Dermis microvascular lymphatic vessel endothelial cell (primary cell): Measurements from ENCODE around the gene HDAC4. TPM values are rescaled to one million over a fixed set of nuclear protein-coding genes. Genes with fewer than 3 reads are reported as not detected.
A peak's percentile ranks its signal among the peaks of the same experiment; 100 is the strongest.

Source experiments
- DNase-seq, 2 donors: peaks; one replicate each; pipeline versions ENCODE4 v3.0.0 to v3.0.0-alpha.2; 2010; ENCODE audit warnings: low read depth in 2 of 2
- total RNA-seq: library from RNA; depleted of rRNA; stranded (reverse); fragments of >200 nt; gene quantifications from 2 replicates; pipeline ENCODE4 v1.2.1, GENCODE V29; 2014

Gene HDAC4
- total RNA-seq, 1 donor from 2014 or later: 10.4 TPM

- DNase-seq: no peak
Observed at GRCh38 chr2:239018271-239019182, 382.3 kb downstream of the HDAC4 start.

GRCh38 chr2:239017491-239018098 lies 383.2 kb downstream of the HDAC4 start:
- no peak for DNase-seq

GRCh38 chr2:239015901-239016675 lies 384.7 kb downstream of the HDAC4 start:
- DNase-seq: no peak

- DNase-seq: no peak
Observed at GRCh38 chr2:239015218-239015900, 385.5 kb downstream of the HDAC4 start.

- DNase-seq: no peak
Observed at GRCh38 chr2:239014458-239015217, 386.2 kb downstream of the HDAC4 start.

GRCh38 chr2:239013678-239013976 lies 387.2 kb downstream of the HDAC4 start:
- DNase-seq: no peak

GRCh38 chr2:239012936-239013677 lies 387.7 kb downstream of the HDAC4 start:
- no peak for DNase-seq

- DNase-seq: no peak
Observed at GRCh38 chr2:239012228-239012627, 388.6 kb downstream of the HDAC4 start.

- DNase-seq: no peak
Observed at GRCh38 chr2:239009589-239009961, 391.2 kb downstream of the HDAC4 start.

- peak; percentile 42 to 86 for DNase-seq
Observed at GRCh38 chr2:239008677-239009588, 391.9 kb downstream of the HDAC4 start.

- no peak for DNase-seq
Observed at GRCh38 chr2:239008004-239008403, 392.8 kb downstream of the HDAC4 start.

GRCh38 chr2:239006622-239007285 lies 394.1 kb downstream of the HDAC4 start:
- DNase-seq: peak in 1 of 2 donors; percentile 14

- no peak for DNase-seq
Observed at GRCh38 chr2:239005586-239005985, 395.2 kb downstream of the HDAC4 start.

GRCh38 chr2:239004274-239005015 lies 396.4 kb downstream of the HDAC4 start:
- DNase-seq: no peak

GRCh38 chr2:239003624-239004273 lies 397.1 kb downstream of the HDAC4 start:
- no peak for DNase-seq

GRCh38 chr2:239002954-239003623 lies 397.7 kb downstream of the HDAC4 start:
- DNase-seq: peak in 1 of 2 donors; percentile 5

GRCh38 chr2:239002591-239002953 lies 398.2 kb downstream of the HDAC4 start:
- no peak for DNase-seq
